GM15510 (cell line): ENCODE data around the gene VTA1.

ENCODE experiments used
- POLR2A ChIP-seq: IDR thresholded peaks from 3 replicates; pipeline ENCODE4 v1.6.1; 2011; ENCODE audit warnings: borderline replicate concordance; ENCODE audit not compliant: insufficient read length; ENCODE audit errors: extremely low read depth

Gene VTA1

DNA sequence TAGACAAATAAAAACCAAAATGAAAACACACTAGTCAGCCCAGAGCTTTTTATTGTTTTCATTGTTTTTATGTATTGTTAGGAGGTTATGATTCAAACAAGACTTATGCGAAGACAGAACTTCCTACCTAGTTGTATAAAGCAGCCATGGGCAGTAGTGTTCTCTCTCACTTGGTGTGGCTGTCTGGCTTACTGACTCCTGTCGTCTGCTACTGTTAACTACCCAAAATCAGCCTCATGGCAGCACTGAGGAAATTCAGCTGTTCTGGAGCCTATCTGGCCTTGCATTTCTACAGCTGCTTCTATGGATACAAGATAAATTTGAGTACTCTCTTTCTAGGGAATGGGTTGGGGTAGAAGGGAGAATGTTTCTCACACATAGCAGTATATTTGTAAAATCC lies 20.4 kb downstream of the VTA1 start:
- no peak for TF ChIP-seq POLR2A

DNA sequence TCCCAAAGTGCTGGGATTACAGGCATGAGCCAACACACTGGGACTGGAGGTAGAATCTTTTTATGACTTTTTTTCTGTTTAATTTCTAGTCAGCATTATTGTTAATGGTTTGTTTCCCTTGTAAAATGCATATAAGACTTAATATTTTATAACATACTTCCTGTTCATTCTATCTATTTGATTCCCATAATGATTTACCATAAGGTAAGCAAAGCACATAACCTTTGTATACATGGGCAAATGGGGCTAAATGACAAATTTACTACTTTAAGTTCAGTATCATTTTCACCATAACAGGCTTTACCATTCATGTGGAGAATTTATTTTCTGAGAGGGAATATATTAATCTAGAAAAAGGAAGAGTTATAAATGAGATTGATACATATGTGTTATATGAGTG lies 24.3 kb downstream of the VTA1 start:
- no peak for TF ChIP-seq POLR2A

DNA sequence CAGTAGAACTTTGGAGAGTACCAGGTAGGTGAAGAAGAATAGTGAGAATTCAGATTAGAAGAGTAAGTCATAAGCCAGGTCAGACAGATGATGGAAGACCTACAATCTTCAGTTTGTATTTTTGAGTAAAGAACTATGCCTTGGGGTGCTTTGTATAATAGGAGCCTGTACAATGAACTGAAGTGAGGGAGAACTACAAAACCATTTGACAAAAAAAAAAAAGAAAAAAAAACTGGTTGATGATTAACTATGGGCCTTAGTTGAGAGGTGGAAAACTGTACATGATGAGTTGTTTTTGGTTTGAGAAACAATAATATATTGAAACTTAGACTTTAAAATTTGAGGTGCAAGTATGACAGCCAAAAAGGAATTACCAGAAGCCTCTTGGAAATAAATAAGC lies 25.7 kb downstream of the VTA1 start:
- TF ChIP-seq POLR2A, result no peak

DNA sequence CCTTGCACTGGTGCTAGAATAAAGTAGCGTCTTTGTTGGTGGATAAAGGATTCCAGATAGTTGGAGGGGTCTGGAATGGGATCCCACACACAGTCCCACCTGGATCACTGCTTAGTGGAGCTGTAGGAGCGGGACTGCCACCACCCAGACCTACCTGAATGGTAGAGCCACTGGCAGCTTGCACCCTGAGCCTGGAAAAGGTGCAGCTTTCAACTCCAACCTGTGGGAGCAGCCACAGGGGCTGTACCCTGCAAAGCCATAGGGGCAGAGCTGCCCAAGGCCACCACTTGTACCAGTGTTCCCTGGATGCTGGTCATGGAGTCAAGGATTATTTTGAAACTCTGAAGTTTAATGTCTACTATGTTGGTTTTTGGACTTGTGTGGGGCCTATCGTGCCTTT lies 26.9 kb downstream of the VTA1 start:
- no peak for TF ChIP-seq POLR2A

DNA sequence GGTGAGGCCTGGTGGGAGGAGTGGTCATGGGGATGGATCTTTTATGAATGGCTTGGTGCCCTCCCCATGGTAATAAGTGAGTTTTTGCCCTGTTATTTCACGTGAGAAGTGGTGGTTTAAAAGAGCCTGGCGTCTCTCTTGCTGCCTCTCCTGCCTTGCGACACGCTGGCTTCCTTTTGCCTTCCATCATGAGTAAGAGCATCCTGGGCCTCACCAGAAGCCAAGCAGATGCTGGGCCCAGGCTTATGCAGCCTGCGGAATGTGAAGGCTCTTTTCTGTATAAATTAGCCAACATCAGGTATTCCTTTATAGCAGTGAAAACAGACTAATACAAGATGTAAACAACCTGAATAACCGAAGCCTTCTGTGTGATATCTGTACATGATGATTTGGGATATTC lies 27.6 kb downstream of the VTA1 start:
- no peak for TF ChIP-seq POLR2A

DNA sequence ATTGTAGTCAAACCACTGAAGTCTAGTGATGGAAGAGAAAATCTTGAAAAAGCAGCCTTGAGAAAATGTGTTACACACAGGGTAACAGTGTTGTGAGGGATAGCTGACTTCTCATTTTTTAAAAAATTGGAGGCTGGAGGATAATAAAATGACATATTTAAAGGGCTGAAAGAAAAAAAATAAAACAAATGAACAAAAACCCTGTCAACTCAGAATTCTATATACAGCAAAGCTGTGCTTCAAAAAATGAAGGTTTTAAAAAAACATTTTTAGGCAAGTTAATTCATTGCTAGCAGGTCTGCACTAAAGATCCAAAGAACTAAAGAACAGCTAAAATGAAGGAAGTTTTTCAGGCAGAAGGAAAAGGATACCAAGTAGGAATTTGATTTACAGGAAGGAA lies 31.1 kb downstream of the VTA1 start:
- no peak for TF ChIP-seq POLR2A

DNA sequence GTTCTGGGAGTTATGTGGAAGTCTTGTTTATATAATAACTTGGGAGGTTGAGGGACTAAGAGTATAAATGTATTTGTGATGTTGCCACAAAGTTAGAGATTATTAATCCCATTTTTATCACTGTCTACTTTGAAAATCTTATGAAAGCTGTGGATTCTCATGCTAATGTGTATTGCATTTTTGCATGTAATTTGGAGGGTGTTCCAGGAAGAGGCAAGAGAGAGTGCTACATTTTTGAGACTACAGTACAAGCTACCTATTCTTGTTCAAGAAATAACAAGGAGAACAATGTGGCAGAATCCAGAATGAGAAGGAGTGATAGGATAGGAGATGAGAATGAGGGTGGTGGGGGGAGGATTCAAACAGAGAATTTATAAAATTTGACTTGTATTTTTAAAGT lies 34.9 kb downstream of the VTA1 start:
- TF ChIP-seq POLR2A, result no peak

DNA sequence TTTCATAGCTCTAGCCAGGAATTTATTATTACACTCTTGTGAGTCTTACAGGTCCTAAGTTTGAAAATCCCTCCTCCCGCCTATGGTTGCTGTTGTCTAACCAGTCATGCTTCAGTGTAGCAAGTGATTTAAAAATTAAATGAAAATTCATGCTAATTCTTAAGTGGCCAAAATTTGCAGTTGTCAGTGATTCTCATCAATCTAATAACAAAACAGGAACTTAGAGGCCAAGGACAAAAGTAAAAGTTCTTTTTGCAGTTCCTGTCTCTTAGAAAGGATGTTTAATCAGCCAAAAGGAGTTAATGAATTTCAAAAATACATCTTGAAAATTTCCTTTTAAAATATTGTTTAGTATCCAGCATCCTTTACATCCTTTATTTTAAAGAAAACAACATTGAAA lies 36.3 kb downstream of the VTA1 start:
- no peak for TF ChIP-seq POLR2A

DNA sequence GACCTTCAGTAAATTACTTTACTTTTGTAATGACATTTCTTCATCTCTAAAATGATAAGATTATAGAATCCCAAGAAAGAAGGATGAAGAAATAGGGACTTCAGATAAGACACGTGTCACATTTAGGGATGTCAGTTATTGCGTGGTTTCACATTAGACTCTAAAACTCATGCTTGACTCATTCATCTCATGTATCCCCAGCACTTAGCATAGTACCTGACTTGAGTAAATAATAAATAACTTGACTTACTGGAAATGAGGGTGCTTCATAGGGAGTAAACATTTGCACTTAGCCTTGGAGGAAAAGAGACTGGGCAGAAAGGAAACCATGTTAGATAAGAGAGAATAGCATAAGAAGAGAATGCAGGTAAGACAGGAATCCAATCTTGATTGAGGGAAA lies 37.2 kb downstream of the VTA1 start:
- no peak for TF ChIP-seq POLR2A

DNA sequence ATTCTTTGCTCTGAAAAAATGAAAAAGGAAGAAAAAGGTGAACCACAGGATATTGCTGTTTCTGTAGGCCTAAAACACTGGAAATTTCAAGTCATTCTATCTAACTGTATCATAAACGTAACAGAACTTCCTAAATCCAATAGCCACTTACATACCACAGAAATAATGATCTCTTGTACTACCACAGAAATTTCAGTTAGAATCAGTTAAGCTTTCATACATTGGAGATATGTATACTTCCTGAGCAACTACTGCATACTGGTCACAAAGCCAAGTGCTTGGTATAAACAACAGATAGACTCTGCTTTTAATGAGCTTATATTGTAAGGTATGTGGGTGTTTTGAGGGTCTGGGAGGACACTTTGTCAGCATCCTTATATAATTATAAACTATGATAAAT lies 38.6 kb downstream of the VTA1 start:
- TF ChIP-seq POLR2A, result no peak

DNA sequence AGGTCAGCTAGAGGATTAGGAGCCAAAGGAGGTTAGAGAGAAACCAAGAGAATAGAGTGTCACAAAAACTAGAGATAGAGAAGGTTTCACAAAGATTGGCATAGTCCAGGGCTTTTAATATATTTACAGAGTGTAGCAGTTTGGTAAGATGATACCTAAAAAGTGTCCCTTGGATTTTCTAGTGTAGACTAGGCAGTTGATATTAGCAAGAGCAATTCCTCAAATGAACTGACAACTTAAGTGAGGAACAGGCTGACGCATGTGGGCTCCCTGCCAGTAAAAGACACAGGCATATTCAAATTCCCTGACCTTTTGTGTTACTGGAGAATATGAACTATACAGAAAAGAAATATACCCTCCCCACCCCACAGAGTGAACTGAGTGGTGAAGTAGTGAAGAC lies 40.1 kb downstream of the VTA1 start:
- no peak for TF ChIP-seq POLR2A

DNA sequence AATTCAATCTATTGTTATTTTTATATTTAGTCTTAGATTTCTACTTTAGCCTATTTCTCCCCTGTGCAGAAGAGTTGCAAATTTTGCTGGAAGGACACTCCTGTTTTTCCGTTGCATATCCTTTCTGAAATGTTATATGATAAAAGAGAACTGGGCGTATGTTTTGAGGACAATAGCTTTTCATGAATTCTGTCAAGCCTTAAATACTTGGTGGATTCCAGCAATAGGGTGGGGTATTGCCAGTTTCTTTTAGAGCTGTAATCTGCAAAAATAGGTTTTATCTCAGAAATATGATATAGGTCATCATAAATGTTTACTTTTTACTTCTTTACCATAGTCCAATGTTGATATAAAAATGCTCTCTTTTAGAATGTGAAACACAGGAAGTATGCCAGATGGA lies 42.0 kb downstream of the VTA1 start:
- no peak for TF ChIP-seq POLR2A

DNA sequence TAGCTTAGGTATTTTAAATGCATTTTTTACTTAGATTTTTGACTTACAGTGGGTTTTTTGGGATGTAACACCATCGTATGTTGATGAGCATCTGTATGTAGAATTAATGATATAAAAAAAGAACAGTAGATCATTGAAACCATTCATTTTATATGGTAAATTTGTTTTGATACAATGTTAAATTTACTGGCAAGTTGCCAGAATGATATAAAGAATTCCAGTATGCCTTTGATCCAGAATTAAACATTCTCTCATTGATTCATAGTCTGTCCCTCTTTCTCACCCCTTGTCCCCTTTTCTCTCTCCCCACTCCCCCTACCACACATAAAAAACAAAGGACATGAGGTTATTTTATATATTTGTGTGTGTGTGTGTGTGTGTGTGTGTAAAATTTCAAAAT lies 45.3 kb downstream of the VTA1 start:
- TF ChIP-seq POLR2A, result no peak

DNA sequence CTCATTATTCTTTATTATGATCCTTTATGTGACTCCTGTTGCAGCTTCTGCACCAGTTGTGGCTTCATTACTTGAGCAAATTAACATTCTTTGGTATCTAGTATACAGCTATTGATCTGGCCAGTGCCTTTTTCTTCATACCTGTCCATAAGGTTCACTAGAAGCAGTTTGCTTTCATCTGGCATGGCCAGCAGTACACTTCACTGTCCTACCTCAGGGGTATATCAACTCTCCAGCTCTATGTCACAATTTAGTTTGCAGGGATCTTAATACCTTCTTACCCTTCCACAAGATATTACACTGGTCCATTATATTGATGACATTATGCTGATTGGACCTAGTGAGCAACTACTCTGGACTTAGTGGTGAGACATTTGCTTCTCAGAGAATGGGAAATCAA lies 46.6 kb downstream of the VTA1 start:
- TF ChIP-seq POLR2A, result no peak

DNA sequence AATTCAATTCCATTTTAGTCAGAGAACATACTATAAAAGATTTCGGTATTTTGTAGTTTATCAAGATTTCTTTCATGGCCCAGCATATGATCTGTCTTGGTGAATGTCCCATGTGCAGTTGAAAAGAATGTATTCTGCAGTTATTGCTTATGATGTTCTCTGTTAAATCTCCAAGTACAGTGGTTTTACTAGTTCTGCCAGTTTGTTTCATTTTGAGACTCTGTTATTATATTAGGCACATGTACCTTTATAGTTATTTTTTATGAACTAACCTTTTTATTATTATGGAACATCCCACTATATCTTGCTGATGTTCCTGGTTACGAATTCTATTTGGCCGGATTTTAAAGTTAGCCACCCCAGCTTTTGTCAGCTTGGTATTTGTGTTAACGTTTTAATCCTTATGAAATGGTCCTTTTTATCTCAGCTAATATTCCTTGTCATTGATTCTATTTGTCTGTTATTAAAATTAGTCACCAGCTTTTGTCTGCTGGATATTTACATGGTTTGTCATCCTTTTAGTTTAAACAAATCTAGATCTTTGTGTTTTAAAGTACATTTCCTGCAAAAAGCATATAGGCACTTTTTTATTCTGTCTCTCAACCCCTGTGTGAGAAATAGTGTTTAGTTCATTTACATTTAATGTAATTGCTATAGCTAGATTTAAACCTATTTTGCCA lies 48.9 kb downstream of the VTA1 start:
- no peak for TF ChIP-seq POLR2A

DNA sequence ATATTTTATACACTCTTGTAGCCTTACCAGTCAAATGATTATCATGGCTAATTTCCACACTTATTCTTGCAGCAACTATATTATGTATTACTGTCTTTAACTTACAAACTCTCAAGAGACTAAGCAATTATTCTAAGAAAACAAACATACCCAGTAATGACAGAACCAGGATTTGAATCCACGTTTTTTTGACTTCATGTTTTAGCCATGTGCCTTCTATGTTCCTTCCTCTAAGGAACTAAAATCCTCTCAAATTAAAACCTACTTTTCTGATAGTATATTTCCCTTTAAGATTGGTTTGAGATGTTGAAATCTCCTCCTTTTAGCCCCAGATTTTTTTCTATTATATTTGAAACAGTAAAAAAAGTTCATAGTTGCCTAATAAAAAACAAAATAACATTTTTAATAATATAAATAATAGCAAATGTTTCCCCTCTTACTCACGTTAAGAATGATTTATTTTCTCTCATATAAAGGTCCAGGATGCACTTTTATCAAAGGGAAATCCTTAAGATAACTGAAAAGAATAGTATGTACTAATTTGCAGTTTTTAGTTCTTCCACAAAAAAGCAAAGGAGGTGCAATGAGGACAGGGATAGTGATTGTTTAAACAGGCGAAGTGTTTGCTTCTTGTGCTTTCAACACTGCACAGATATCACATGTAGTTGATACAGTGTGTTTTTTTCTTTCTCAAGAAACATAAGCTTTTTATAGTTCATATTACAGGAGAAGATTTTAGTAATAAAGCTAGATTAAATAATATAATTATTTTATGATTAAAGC lies 54.0 kb downstream of the VTA1 start:
- no peak for TF ChIP-seq POLR2A
